Upper lobe of left lung (tissue), 6 donors: ENCODE data around the gene FXYD4. TPM values are rescaled to one million over a fixed set of nuclear protein-coding genes. Genes with fewer than 3 reads are reported as not detected.

Source experiments
- ATAC-seq, 2 donors: fragments of 200-7000 bp; cut with Tn5 transposase; one replicate each; pipeline ENCODE4 v1.9.1; 2022; ENCODE audit warnings: mild to moderate bottlenecking in 2 of 2, moderate library complexity in 2 of 2; ENCODE audit not compliant: low FRiP score in 2 of 2
- DNase-seq, 2 donors: peaks; one replicate each; pipeline ENCODE4 v3.0.0-alpha.2; 2019 to 2020
- H3K27ac ChIP-seq, 4 donors: fragments of 200-600 bp; sonication (generic); one replicate each; pipeline ENCODE4 v1.5.1; 2016 to 2019
- H3K27me3 ChIP-seq, 4 donors: fragments of 200-600 bp; sonication (generic); one replicate each; pipeline ENCODE4 v1.5.1; 2017 to 2019
- H3K36me3 ChIP-seq, 4 donors: fragments of 200-600 bp; sonication (generic); one replicate each; pipeline ENCODE4 v1.5.1; 2016 to 2019
- H3K4me1 ChIP-seq, 4 donors: fragments of 200-600 bp; sonication (generic); one replicate each; pipeline ENCODE4 v1.5.1; 2018 to 2019
- H3K4me3 ChIP-seq, 4 donors: fragments of 200-600 bp; sonication (generic); one replicate each; pipeline ENCODE4 v1.5.1; 2017 to 2019; ENCODE audit warnings: mild to moderate bottlenecking in 2 of 4, moderate library complexity in 1 of 4
- H3K9me3 ChIP-seq, 4 donors: fragments of 200-600 bp; sonication (generic); one replicate each; pipeline ENCODE4 v1.5.1; 2018 to 2019
- EP300 ChIP-seq, 4 donors: sonication (generic); formaldehyde crosslinking; IDR thresholded peaks; one replicate each; pipeline ENCODE4 v1.5.1; 2017; ENCODE audit warnings: antibody characterized with exemption in 4 of 4, control low read depth in 2 of 4
- POLR2A ChIP-seq, 4 donors: fragments of 450-650 bp; IDR thresholded peaks; one replicate each; pipeline ENCODE4 v1.5.1; 2016 to 2017; ENCODE audit warnings: antibody characterized with exemption in 4 of 4, mild to moderate bottlenecking in 2 of 4
- POLR2AphosphoS5 ChIP-seq, 2 donors: sonication (generic); formaldehyde crosslinking; IDR thresholded peaks; one replicate each; pipeline ENCODE4 v1.5.1; 2017; ENCODE audit warnings: antibody characterized with exemption in 2 of 2
- WGBS, 2 donors: methylation state at CpG; one replicate each; pipeline ENCODE4 v1.1.5; 2017 to 2018; 5-methylcytosine and 5-hydroxymethylcytosine counted together
- total RNA-seq, 6 donors: library from RNA; depleted of rRNA in 4 of 6; stranded (reverse); fragments of >200 nt in 4 of 6; gene quantifications; one replicate each; pipeline versions ENCODE4 v1.1.0 to v1.2.1, GENCODE V29; 2016 to 2021
- TF ChIP-seq, protein P1 (sequence below), 6 experiments: fragments of 450-650 bp in 4 of 6; fragments of 200-600 bp in 2 of 6; sonication (generic) in 2 of 6; IDR thresholded peaks; one replicate each; pipeline ENCODE4 v1.5.1; 2016 to 2019; ENCODE audit warnings: antibody characterized with exemption in 6 of 6
- donor health status: DM: no; HTN: no; CAD: no; lungs with moderate emphysema.
- donor health status: DM: no; HTN: yes; CAD: no; lungs with severe emphysema.

FXYD4 gene
- total RNA-seq, 6 donors from 2014 or later: 2.5 to 4.0 (median 2.7) TPM; not detected in 3

DNA sequence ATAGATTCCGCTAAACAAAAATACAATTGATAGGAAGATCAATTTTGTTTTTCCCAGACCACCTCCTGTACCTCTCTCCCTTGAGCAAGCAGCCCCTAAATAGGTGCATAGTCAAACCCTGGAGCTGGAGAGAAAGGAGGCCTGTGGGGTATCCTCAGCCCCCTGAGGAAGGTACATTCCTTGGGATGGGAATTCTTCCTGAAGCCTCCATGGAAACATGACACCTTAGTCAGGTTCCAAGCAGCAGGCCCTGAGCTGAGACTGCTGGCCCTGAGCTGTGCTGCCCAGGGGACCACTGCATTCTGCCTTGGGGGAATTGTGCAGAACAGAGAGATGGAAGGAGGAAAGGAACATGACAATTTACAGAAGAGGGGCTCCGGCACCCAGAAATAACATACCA, 30.2 kb downstream of the FXYD4 start:
- Histone ChIP-seq H3K4me3 (no peak overlapping the region), H3K27ac (peak overlapping the region in 1 of 4 donors; percentile 68), H3K4me1 (peaks cover 76 to 91% (median 88%) of the 10 kb centered on the region in 4 donors), H3K9me3 (no peaks in the 10 kb centered on the region), H3K27me3 (no peaks in the 10 kb centered on the region), H3K36me3 (peaks cover 0 to 31% (median 2%) of the 10 kb centered on the region in 4 donors)
- 89 to 100% methylated on average over 2 of the region's 2 CpGs for WGBS, 2 donors
- DNase-seq: no peak
- TF ChIP-seq, protein P1, sequence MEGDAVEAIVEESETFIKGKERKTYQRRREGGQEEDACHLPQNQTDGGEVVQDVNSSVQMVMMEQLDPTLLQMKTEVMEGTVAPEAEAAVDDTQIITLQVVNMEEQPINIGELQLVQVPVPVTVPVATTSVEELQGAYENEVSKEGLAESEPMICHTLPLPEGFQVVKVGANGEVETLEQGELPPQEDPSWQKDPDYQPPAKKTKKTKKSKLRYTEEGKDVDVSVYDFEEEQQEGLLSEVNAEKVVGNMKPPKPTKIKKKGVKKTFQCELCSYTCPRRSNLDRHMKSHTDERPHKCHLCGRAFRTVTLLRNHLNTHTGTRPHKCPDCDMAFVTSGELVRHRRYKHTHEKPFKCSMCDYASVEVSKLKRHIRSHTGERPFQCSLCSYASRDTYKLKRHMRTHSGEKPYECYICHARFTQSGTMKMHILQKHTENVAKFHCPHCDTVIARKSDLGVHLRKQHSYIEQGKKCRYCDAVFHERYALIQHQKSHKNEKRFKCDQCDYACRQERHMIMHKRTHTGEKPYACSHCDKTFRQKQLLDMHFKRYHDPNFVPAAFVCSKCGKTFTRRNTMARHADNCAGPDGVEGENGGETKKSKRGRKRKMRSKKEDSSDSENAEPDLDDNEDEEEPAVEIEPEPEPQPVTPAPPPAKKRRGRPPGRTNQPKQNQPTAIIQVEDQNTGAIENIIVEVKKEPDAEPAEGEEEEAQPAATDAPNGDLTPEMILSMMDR (IDR thresholded peaks at IDR 0.05): no peak
- TF ChIP-seq POLR2AphosphoS5 (IDR thresholded peaks at IDR 0.05) (no peak), EP300 (IDR thresholded peaks at IDR 0.05) (no peak), POLR2A (IDR thresholded peaks at IDR 0.05) (no peak)
- ATAC-seq: no peak

DNA sequence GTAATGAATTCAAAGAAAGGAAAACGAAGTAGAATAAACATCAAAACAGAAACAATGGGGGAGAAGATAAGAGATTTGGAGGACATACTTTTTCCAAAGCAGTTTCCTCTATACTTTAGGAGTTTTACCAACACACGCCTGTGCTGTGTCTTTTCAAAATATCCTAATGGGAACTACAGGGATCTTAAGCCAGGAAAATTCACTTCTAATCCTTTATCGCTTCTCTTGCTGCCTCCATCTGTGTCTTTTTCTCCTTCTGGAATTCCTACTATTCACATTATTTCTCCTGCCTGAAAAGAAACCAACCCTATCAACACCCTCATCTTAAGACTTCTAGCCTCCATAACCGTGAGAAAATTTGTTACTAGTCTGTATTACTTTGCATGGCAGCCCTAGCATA, 30.7 kb downstream of the FXYD4 start:
- peaks cover 77 to 92% (median 87%) of the 10 kb centered on the region in 4 donors for H3K4me1 ChIP-seq
- TF ChIP-seq, protein P1 (IDR thresholded peaks at IDR 0.05): no peak
- no peak for TF ChIP-seq POLR2AphosphoS5 (IDR thresholded peaks at IDR 0.05)
- no peak for TF ChIP-seq EP300 (IDR thresholded peaks at IDR 0.05)
- TF ChIP-seq POLR2A (IDR thresholded peaks at IDR 0.05): no peak
- H3K9me3 ChIP-seq: no peaks in the 10 kb centered on the region
- H3K4me3 ChIP-seq: no peak overlapping the region
- no peak for ATAC-seq
- WGBS, 2 donors: 46 to 50% methylated on average over 4 of the region's 4 CpGs
- H3K27ac ChIP-seq: peak overlapping the region in 2 of 4 donors; percentile 40 to 68
- DNase-seq: no peak
- H3K36me3 ChIP-seq: peaks cover 0 to 31% (median 2%) of the 10 kb centered on the region in 4 donors
- H3K27me3 ChIP-seq: no peaks in the 10 kb centered on the region

DNA sequence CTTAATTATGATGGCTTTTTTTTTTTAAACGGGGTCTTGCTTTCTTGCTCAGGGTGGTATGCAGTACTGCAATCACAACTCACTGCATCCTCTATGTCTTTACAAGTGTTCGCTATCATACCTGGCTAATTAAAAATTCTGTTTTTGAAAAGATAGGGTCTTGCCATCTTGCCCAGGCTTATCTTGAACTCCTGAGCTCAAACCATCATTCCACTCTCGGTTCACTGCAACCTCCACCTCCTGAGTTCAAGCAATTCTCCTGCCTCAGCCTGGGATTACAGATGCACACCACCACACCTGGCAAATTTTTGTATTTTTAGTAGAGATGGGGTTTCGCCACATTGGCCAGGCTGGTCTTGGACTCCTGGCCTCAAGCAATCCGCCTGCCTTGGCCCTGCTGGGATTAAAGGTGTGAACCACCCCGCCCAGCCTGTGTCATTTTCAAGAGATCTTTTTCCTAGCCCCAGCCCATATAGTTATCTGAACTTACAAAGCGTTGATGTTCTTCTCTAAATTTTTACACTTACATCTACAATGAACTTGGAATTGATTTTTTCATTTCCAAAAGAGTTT, 31.5 kb downstream of the FXYD4 start:
- Histone ChIP-seq H3K27me3 (no peaks in the 10 kb centered on the region), H3K4me1 (peaks cover 72 to 87% (median 81%) of the 10 kb centered on the region in 4 donors), H3K27ac (peak overlapping the region in 2 of 4 donors; percentile 2 to 98), H3K9me3 (no peaks in the 10 kb centered on the region), H3K4me3 (no peak overlapping the region), H3K36me3 (peaks cover 0 to 31% (median 2%) of the 10 kb centered on the region in 4 donors)
- 81 to 90% methylated on average over 7 of the region's 7 CpGs for WGBS, 2 donors
- no peak for TF ChIP-seq EP300 (IDR thresholded peaks at IDR 0.05)
- no peak for TF ChIP-seq POLR2AphosphoS5 (IDR thresholded peaks at IDR 0.05)
- TF ChIP-seq, protein P1 (IDR thresholded peaks at IDR 0.05): no peak
- TF ChIP-seq POLR2A (IDR thresholded peaks at IDR 0.05): no peak
- DNase-seq (no peak), ATAC-seq (no peak)

DNA sequence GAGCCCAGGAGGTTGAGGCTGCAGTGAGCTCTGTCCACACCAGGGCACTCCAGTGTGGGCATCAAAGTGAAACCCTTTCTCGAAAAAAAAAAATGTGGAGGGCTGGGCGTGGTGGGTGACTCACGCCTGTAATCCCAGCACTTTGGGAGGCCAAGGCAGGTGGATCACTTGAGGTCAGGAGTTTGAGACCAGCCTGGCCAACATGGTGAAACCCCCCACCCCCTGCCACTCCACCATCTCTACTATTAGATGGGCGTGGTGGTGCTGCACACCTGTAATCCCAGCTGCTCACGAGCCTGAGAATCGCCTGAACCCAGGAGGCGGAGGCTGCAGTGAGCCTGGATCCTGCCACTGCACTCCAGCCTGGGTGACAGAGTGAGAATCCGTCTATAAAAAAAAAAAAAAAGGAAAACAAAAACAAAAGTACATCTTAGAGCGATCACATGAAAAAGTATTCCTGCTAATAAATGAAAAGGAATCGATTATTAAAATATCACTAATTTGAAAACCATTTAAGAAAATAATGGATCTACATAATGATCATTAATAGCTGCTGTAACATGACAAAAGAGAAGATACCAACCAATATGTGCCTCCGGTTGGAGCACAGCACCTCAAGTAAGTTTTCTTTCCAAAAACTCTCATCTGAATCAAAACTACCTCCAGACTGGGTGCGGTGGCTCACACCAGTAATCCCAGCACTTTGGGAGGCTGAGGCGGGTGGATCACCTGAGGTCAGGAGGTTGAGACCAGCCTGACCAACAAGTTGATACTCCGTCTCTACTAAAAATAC, 32.7 kb downstream of the FXYD4 start:
- H3K36me3 ChIP-seq: peaks cover 0 to 31% (median 2%) of the 10 kb centered on the region in 4 donors
- ATAC-seq (no peak), DNase-seq (peak in 1 of 2 donors; percentile 40)
- peak overlapping the region in 1 of 4 donors; percentile 15 for H3K4me3 ChIP-seq
- no peaks in the 10 kb centered on the region for H3K9me3 ChIP-seq
- 69 to 73% methylated on average over 14 of the region's 14 CpGs for WGBS, 2 donors
- no peaks in the 10 kb centered on the region for H3K27me3 ChIP-seq
- TF ChIP-seq EP300 (IDR thresholded peaks at IDR 0.05) (no peak), POLR2AphosphoS5 (IDR thresholded peaks at IDR 0.05) (no peak)
- TF ChIP-seq, protein P1 (IDR thresholded peaks at IDR 0.05): no peak
- H3K4me1 ChIP-seq: peaks cover 61 to 76% (median 70%) of the 10 kb centered on the region in 4 donors
- peak overlapping the region in 3 of 4 donors; percentile 27 to 98 (median 45) for H3K27ac ChIP-seq
